ENCODE results near the gene CDC42EP5.

The CDC42EP5 gene

GRCh38 chr19:54462047-54462654 is 10.9 kb downstream of the CDC42EP5 start:
- no peak for DNase-seq (ENCODE audit: low read depth)

DNA sequence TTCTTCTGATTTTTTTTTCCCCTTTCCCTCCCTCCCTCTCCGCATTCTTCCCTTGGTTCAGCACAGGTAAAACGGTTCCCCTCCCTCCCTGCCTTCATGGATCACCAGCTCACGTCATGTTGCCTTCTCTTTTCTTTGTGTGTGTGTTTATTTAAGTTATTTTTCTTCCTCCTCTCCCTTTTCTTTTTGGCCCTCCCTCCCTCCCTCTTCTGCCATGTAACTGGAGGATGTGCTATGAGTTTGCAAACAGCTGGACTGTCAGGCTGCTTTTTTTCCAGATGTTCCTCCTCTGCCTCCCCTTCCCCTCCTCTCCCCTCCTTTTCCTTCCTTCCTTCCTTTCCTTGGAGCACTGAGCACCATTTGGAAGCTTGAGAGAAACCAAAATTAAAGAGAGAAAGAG is 11.5 kb downstream of the CDC42EP5 start:
- DNase-seq (ENCODE audit: low read depth): no peak

DNA sequence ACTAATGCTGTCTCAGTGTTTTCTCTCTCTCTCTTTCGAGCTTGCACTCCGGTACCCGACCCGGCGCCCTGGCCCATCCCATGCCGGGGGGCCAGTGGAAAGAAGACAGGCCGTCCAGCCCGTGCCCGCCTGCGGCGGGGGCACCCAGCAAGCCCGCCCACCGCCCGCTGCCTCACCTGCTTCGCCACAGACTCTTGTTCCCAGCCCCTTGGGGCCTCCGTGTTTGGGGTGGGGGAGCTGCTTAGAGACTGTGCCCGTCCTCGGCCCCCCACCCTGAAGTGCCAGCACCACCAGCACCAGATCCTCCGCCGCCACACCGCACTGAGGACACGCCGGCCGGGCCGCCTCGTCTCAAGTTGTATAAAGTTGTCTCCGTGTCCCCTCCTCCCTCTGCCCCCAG is 11.9 kb downstream of the CDC42EP5 start:
- no peak for DNase-seq (ENCODE audit: low read depth)

DNA sequence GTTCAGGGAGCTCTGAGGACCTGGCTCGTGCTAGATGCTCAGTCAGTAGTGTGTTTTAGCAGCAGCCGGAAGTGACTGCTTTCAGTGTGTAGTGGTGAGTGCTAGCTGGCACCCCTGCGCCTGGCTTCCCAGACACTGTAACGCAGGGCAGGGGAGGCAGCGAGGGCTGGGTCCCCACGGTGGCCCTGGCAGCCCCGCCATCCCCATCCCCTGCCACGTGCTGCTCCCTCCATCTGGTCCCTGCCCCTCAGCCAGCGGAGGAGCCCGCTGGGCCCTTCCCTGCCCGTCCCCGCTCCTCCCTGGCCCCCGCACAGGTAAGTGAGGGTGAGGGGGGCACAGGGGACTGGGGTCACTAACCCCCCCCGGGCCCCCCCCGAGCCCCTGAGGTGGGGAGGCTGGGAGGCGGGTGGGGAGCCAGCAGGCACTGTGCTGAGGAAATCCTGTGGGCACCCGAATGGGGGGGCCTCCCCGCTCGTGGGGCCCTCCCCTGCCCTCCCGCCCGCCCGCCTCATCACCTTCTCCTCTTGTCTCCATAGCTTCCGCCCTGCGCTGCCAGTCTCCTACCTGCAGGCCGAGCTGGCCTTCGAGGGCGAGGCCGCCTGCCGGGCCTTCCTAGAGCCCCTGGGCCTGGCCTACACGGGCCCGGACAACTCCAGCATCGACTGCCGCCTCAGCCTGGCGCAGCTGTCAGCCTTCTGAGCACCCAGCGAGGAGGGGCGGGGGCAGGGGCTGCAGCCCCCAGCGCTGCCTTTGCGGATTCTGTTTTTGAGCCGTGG is 12.7 kb downstream of the CDC42EP5 start:
- no peak for DNase-seq (ENCODE audit: low read depth)

GRCh38 chr19:54459282-54460229 is 13.5 kb downstream of the CDC42EP5 start:
- DNase-seq (ENCODE audit: low read depth): no peak

DNA sequence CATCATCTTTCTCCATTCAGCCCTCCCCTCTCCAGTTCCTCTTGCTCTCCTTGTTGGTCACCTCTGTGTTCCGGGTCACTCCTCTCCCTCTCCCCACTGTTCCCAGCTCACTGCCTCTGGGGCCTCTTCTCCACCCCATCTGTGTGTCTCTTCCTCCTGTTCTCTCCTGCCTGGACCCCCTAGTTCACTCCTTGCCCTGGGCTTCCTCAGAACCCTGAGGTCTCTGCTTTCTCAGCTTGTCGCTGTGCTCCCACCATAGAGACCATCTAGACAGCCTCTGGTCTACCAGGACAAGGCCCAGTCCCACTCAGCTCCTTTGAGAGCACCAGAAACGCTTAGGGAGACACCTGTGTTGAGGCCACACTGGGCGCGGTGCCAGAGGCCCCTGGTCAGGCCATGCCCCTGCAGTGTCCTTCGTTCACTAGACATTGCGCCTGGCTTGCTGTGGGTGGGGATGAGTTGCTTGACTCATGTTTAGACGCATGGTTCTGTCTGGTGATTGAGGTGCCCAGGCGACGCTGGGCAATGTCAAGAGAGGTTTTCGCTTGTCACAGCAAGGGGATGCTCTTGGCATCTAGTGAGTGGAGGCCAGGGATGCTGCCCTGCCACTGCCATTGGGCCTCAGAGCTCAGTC is 14.3 kb downstream of the CDC42EP5 start:
- DNase-seq (ENCODE audit: low read depth): no peak

DNA sequence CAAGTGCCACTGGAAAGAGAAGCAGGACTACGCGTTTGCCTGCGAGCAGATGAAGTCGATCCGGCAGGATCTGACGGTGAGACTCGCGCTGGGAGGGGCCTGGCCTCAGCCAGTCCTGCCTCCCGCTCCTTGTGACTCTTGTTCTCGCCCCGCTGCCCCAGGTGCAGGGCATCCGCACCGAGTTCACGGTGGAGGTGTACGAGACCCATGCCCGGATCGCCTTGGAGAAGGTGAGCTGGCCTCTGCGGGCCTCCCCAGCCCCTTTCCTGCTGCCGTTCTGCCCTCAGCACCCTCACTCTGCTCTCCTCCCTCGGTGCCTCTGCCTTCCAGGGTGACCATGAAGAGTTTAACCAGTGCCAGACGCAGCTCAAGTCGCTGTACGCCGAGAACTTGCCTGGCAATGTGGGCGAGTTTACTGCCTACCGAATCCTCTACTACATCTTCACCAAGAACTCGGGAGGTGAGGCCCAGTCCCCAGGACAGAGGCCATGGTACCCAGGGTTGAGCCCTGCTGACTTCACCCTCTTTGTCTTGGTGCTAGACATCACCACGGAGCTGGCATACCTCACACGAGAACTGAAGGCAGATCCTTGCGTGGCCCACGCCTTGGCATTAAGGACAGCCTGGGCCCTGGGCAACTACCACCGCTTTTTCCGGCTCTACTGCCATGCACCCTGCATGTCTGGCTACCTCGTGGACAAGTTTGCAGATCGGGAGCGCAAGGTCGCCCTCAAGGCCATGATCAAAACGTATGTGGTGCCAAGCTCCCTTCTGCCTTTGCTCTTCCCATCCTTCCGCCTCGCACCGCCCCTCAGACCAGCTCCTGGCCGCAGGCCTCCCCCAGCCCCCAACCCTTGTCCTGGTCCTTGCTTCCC is 15.1 kb downstream of the CDC42EP5 start:
- no peak for DNase-seq (ENCODE audit: low read depth)

- no peak for DNase-seq (ENCODE audit: low read depth)
Observed at GRCh38 chr19:54456423-54457373, 16.4 kb downstream of the CDC42EP5 start.

GRCh38 chr19:54455786-54456422 is 17.2 kb downstream of the CDC42EP5 start:
- DNase-seq (ENCODE audit: low read depth): no peak

DNA sequence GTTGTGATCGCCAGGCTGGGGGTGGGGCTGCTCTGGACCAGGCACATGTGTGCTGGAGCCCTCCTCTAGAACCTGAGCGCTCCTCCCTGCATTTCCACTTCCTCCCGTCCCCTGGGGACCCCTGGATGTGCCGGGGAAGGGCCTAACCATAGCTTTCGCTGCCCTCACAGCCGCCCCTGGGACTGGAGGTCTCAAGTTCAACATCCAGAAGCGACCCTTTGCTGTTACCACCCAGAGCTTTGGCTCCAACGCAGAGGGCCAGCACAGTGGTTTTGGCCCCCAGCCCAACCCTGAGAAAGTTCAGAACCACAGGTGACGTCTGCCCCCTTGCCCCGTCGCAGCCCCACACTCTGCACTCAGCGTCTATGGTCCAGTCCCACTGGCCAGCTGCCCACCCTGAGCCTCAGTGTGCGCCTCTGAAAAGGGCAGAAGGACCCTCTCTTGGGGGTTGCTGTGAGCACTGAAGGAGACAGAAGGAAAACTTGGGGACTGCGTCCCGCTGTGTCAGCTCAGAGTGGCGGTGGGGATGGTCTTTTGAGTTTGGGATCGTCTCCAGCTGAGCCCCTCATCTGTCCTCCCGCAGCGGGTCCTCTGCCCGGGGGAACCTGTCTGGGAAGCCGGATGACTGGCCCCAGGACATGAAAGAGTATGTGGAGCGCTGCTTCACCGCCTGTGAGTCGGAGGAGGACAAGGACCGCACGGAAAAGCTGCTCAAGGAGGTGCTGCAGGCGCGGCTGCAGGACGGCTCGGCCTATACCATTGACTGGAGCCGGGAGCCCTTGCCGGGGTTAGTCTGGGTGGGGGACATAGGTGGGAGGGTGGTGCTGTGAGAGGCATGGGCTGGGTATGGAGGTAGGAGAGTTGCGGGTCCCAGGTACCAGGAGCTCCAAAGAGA is 18.1 kb downstream of the CDC42EP5 start:
- no peak for DNase-seq (ENCODE audit: low read depth)

DNA sequence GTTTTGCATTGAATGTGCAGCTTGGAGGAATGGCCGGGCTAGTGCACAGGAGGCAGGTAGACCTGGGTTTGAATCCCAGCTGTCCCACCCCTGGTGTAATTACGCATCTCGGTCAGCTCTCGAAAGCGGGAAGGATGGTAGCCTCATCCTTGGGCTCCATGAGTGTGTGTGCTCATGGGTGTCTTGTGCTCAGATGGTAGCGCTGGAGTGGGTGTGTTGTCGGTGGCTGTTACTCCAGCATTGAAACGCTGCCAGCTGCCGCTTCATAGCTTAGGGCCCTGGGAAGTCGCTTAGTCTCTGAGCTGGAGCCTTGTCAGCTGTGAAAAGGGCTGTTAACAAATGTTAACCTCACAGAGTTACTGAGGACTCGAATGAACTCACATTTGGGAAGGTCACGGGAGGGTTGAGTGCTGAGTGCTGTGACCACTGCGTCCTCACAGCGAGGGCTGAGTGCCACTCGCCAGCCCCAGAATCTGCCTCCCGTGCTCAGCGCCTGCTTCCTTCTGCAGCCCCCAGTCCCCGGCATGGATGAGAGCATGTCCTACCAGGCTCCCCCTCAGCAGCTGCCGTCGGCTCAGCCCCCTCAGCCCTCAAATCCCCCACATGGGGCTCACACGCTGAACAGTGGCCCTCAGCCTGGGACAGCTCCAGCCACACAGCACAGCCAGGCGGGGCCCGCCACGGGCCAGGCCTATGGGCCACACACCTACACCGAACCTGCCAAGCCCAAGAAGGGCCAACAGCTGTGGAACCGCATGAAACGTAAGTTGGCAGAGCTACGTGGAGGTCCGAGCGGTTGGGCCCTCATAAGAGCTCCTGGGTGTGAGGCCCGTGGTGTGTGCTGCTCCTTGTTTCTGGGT is 18.9 kb downstream of the CDC42EP5 start:
- no peak for DNase-seq (ENCODE audit: low read depth)

- DNase-seq (ENCODE audit: low read depth): no peak
Observed at GRCh38 chr19:54452626-54453025, 20.5 kb downstream of the CDC42EP5 start.

GRCh38 chr19:54451997-54452396 is 21.1 kb downstream of the CDC42EP5 start:
- DNase-seq (ENCODE audit: low read depth): no peak

DNA sequence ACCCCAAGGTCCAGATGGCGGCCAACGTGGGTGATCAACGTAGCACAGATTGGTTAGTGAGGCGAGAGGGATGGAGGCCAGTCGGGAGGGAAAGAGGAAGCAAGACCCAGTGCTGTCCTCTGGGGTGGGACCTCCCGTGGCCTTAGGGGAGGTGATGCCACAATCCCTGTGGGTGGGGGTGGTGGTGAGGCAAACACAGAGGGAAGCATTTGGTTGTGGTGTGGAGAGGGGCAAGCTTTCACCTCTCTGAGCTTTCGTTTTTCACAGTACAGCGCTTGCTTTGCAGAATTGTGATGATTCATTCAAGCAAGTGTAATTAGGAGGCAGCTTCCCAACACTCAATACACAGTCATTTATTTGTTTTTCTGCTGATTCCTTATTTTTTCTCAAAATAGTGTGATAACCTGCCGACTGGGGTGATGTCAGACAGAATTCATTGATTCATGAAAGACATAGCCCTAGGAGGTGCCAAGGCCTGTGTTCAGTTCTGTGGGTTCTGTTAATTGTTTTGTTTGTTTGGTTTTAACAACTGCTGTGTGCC is 21.7 kb downstream of the CDC42EP5 start:
- no peak for DNase-seq (ENCODE audit: low read depth)

DNA sequence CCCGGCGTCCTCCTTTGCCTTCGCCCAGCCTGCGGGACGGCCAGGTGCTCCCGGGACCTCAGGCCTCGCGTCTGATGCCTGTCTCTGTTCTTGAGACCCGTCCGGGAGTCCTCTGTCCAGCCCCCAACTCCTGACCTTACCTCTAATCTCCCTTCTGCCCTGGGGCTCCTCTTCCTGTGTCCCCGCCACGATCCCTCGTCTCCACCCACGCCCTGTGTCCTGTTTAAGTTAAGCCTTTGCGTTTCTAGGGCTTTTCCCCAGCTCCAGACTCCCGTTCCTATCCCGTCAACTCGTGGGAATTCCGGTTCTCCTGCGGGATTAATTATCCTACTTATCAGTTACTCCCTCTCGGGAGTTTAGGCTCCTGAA is 23.4 kb downstream of the CDC42EP5 start:
- no peak for DNase-seq (ENCODE audit: low read depth)

DNA sequence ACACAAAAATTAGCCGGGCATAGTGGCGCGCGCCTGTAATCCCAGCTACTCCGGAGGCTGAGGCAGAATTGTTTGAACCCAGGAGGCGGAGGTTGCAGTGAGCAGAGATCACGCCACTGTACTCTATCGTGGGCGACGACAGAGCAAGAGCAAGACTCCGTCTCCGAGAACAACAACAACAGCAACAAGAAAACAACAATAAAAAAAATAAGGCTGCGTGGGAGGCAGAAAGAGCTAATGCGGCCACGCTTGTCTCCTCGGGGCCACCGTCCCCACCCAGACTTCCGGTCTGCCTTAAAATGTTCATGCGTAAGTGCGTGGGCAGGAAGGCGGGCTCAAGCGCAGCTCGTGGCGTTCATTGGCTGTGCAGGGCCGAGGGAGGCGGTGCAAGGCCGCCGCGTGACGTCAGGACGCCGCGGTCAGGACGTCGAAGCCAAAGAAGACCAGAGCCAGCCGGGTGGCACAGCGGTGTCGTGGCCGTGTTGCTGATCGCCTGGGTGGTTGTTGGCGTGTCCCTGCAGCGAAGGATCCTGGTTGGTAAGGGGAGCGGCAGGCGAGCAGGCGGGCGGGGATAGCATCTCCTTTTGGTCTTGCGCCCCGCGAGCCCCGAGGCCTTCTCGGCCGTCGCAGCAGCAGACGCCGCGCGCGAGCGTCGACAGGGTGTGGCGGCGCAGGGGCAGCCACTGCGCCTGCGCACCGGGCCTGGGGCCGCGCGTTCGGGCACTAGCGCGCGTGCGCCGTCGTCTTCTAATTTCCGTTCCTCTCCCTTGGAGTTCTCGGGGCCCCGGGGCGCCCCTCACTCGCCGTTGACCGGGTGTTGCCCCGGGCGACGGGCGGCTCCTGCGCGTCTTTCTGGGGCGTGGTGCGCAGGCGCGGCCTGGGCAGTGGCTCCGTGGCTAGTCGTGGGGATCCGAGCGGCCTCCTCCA is 24.1 kb downstream of the CDC42EP5 start, which contains the start of gene LENG8:
Gene LENG8 (plus strand): TSS at position 426 of the 927 bp plus-strand sequence. CDS start 2,146 bp downstream, outside the sequence.
- peak; percentile 85 for DNase-seq (ENCODE audit: low read depth)
